Aorta (tissue), 5 donors: Measurements from ENCODE around the gene SEC61B. TPM values are rescaled to one million over a fixed set of nuclear protein-coding genes. Genes with fewer than 3 reads are reported as not detected.

Experiments
- ATAC-seq: fragments of 200-7000 bp; cut with Tn5 transposase; one replicate; pipeline ENCODE4 v1.9.1; 2022; ENCODE audit warnings: moderate library complexity; ENCODE audit not compliant: low FRiP score
- DNase-seq, 2 donors: peaks; one replicate each; pipeline ENCODE4 v3.0.0-alpha.2; 2020
- H3K27ac ChIP-seq, 2 donors: one replicate each; pipeline ENCODE4 v1.5.1; 2013; ENCODE audit warnings: low read length in 2 of 2, mild to moderate bottlenecking in 2 of 2, moderate library complexity in 2 of 2, control low read depth in 1 of 2, inconsistent platforms in 1 of 2, low read depth in 1 of 2
- H3K27me3 ChIP-seq, 2 donors: one replicate each; pipeline ENCODE4 v1.6.1; 2013; ENCODE audit warnings: control low read depth in 1 of 2, low read length in 1 of 2, mild to moderate bottlenecking in 1 of 2, moderate library complexity in 1 of 2; ENCODE audit not compliant: insufficient read depth in 2 of 2, control insufficient read depth in 1 of 2
- H3K36me3 ChIP-seq, 2 donors: one replicate each; pipeline ENCODE4 v1.6.1; 2013; ENCODE audit warnings: control low read depth in 1 of 2, low read length in 1 of 2, mild to moderate bottlenecking in 1 of 2; ENCODE audit not compliant: insufficient read depth in 2 of 2, control insufficient read depth in 1 of 2
- H3K4me1 ChIP-seq, 2 donors: one replicate each; pipeline ENCODE4 v1.6.1; 2013; ENCODE audit warnings: low read length in 2 of 2, control low read depth in 1 of 2, mild to moderate bottlenecking in 1 of 2, moderate library complexity in 1 of 2; ENCODE audit not compliant: insufficient read depth in 2 of 2, control insufficient read depth in 1 of 2
- H3K4me3 ChIP-seq, 2 donors: one replicate each; pipeline ENCODE4 v1.5.1; 2013; ENCODE audit warnings: low read length in 2 of 2, control low read depth in 1 of 2, mild to moderate bottlenecking in 1 of 2
- H3K9me3 ChIP-seq: one replicate; pipeline ENCODE4 v1.6.1; 2013; ENCODE audit warnings: mild to moderate bottlenecking, low read length; ENCODE audit not compliant: control insufficient read depth
- WGBS, 2 donors: extraction: QIAGEN DNeasy Blood & Tissue Kit; methylation state at CpG; one replicate each; pipeline ENCODE4 v1.1.7; 2013; 5-methylcytosine and 5-hydroxymethylcytosine counted together
- intact Hi-C, 2 donors: fragments of 100-400 bp; cut with DNase I; formaldehyde crosslinking; loops; one replicate each; pipeline versions ENCODE4 v1.14.2 to v1.15.0; 2022
- polyA plus RNA-seq, 2 donors: library from polyadenylated mRNA; stranded (reverse); fragments of 200-250 nt; gene quantifications; one replicate each; pipeline ENCODE4 v1.2.3, GENCODE V29; 2013
- total RNA-seq, 2 donors: library from RNA; stranded (reverse); fragmentation: NEBNext Ultra II Directional; extraction: Animal tissue kit (Norgen Biotek cat#: 25700); gene quantifications; one replicate each; pipeline ENCODE4 v1.2.1, GENCODE V29; 2021
- donor health status: healthy with polysubstance abuse.
- donor health status: Bipolar disorder and iron deficiency.
- donor health status: DM: no; HTN: no; CAD: no.
- donor health status: DM: no; HTN: no; CAD: no.
- donor health status: DM: yes; HTN: yes; CAD: no.

Gene SEC61B
- total and polyA plus RNA-seq, 4 donors, result 95.0 to 288 (median 156) TPM

GRCh38 chr9:99181206-99181605, 40.9 kb upstream of the SEC61B start:
- intact Hi-C loops, result loop anchor here in 1 of 2 donors (10.0 kb wide), 2 partner anchors 644 to 1124 kb away; partner anchors contain the start of gene NR4A3
- no peak for ATAC-seq
- WGBS, 2 donors, result 80% methylated on average over 2 of the region's 2 CpGs

GRCh38 chr9:99181621-99182020, 40.5 kb upstream of the SEC61B start:
- Histone ChIP-seq H3K36me3 (no peaks in the 10 kb centered on the region), H3K4me3 (no peak overlapping the region), H3K27ac (no peak overlapping the region), H3K9me3 (no peaks in the 10 kb centered on the region), H3K4me1 (no peaks in the 10 kb centered on the region), H3K27me3 (no peaks in the 10 kb centered on the region)
- no peak for DNase-seq
- intact Hi-C loops, result loop anchor here in 1 of 2 donors (10.0 kb wide), 2 partner anchors 643 to 1123 kb away; partner anchors contain the start of gene NR4A3
- no peak for ATAC-seq
- 82 to 86% methylated on average over 4 of the region's 4 CpGs for WGBS, 2 donors

More at GRCh38 chr9:99181206-99181605, 40.9 kb upstream of the SEC61B start:
- H3K36me3 ChIP-seq, result no peaks in the 10 kb centered on the region
- H3K4me3 ChIP-seq, result no peak overlapping the region
- H3K27me3 ChIP-seq, result no peaks in the 10 kb centered on the region
- no peaks in the 10 kb centered on the region for H3K9me3 ChIP-seq
- no peaks in the 10 kb centered on the region for H3K4me1 ChIP-seq
- no peak for DNase-seq
- H3K27ac ChIP-seq, result no peak overlapping the region

- no peak overlapping the region for H3K27ac ChIP-seq
- intact Hi-C loops, result loop anchor here in 1 of 2 donors (10.0 kb wide), 2 partner anchors 642 to 1122 kb away; partner anchors contain the start of gene NR4A3
- H3K4me1 ChIP-seq, result no peaks in the 10 kb centered on the region
- ATAC-seq, result no peak
- H3K4me3 ChIP-seq, result no peak overlapping the region
- no peaks in the 10 kb centered on the region for H3K9me3 ChIP-seq
- no peaks in the 10 kb centered on the region for H3K36me3 ChIP-seq
- no peaks in the 10 kb centered on the region for H3K27me3 ChIP-seq
- no peak for DNase-seq
- WGBS, 2 donors, result 84 to 85% methylated on average over 3 of the region's 3 CpGs
These were observed 39.7 kb upstream of the SEC61B start for GRCh38 chr9:99182356-99182755.

- ATAC-seq (no peak), DNase-seq (no peak)
- intact Hi-C loops, result loop anchor here in 1 of 2 donors (10.0 kb wide), 2 partner anchors 641 to 1121 kb away; partner anchors contain the start of gene NR4A3
- Histone ChIP-seq H3K4me3 (no peak overlapping the region), H3K4me1 (no peaks in the 10 kb centered on the region), H3K27ac (no peak overlapping the region), H3K27me3 (no peaks in the 10 kb centered on the region), H3K36me3 (no peaks in the 10 kb centered on the region), H3K9me3 (no peaks in the 10 kb centered on the region)
- WGBS, 2 donors, result 89% methylated on average over 3 of the region's 3 CpGs
These were observed 38.5 kb upstream of the SEC61B start for GRCh38 chr9:99183616-99184015.

GRCh38 chr9:99184110-99184474, 38.0 kb upstream of the SEC61B start:
- no peak overlapping the region for H3K4me3 ChIP-seq
- 42 to 43% methylated on average over 10 of the region's 10 CpGs for WGBS, 2 donors
- no peaks in the 10 kb centered on the region for H3K27me3 ChIP-seq
- H3K9me3 ChIP-seq, result no peaks in the 10 kb centered on the region
- intact Hi-C loops, result loop anchor here in 1 of 2 donors (10.0 kb wide), 2 partner anchors 641 to 1121 kb away; partner anchors contain the start of gene NR4A3
- no peaks in the 10 kb centered on the region for H3K4me1 ChIP-seq
- no peaks in the 10 kb centered on the region for H3K36me3 ChIP-seq
- no peak overlapping the region for H3K27ac ChIP-seq
- DNase-seq (peak; percentile 62 to 82), ATAC-seq (peak; percentile 6)

GRCh38 chr9:99184475-99185347, 37.4 kb upstream of the SEC61B start:
- no peaks in the 10 kb centered on the region for H3K4me1 ChIP-seq
- WGBS, 2 donors, result 17 to 18% methylated on average over 29 of the region's 29 CpGs

GRCh38 chr9:99185348-99185632, 36.8 kb upstream of the SEC61B start:
- no peak overlapping the region for H3K27ac ChIP-seq
- WGBS, 2 donors, result 73 to 78% methylated on average over 2 to 5 of the region's 5 CpGs
- DNase-seq (no peak), ATAC-seq (no peak)
- H3K4me1 ChIP-seq, result no peaks in the 10 kb centered on the region
- no peak overlapping the region for H3K4me3 ChIP-seq
- intact Hi-C loops, result loop anchor here in 1 of 2 donors (10.0 kb wide), 2 partner anchors 640 to 1120 kb away; partner anchors contain the start of gene NR4A3
- H3K9me3 ChIP-seq, result no peaks in the 10 kb centered on the region
- no peaks in the 10 kb centered on the region for H3K36me3 ChIP-seq
- H3K27me3 ChIP-seq, result no peaks in the 10 kb centered on the region

More at GRCh38 chr9:99184475-99185347, 37.4 kb upstream of the SEC61B start:
- Histone ChIP-seq H3K4me3 (no peak overlapping the region), H3K27me3 (no peaks in the 10 kb centered on the region), H3K27ac (no peak overlapping the region), H3K9me3 (no peaks in the 10 kb centered on the region), H3K36me3 (no peaks in the 10 kb centered on the region)
- intact Hi-C loops, result loop anchor here in 1 of 2 donors (10.0 kb wide), 2 partner anchors 640 to 1120 kb away; partner anchors contain the start of gene NR4A3
- ATAC-seq (peak; percentile 93), DNase-seq (peak; percentile 90 to 93)

GRCh38 chr9:99185934-99186333, 36.1 kb upstream of the SEC61B start:
- Histone ChIP-seq H3K27ac (no peak overlapping the region), H3K27me3 (no peaks in the 10 kb centered on the region), H3K4me3 (no peak overlapping the region), H3K9me3 (no peaks in the 10 kb centered on the region), H3K36me3 (no peaks in the 10 kb centered on the region), H3K4me1 (no peaks in the 10 kb centered on the region)
- intact Hi-C loops, result loop anchor here in 1 of 2 donors (10.0 kb wide), 2 partner anchors 639 to 1119 kb away; partner anchors contain the start of gene NR4A3
- ATAC-seq, result no peak
- 86 to 89% methylated on average over 5 of the region's 5 CpGs for WGBS, 2 donors
- DNase-seq, result no peak
